Activated CD8-positive, alpha-beta T cell treated with anti-CD3 and anti-CD28 coated beads for 36 hours (primary cell): ENCODE data around the gene FES. TPM values are rescaled to one million over a fixed set of nuclear protein-coding genes. Genes with fewer than 3 reads are reported as not detected.

Experiments used
- ATAC-seq: fragments of 200-7000 bp; cut with Tn5 transposase; one replicate; pipeline ENCODE4 v1.10.0; 2021; ENCODE audit warnings: mild to moderate bottlenecking, moderate library complexity
- CTCF ChIA-PET: fragments of 350-600 bp; sonication (Branson Sonifier 250); formaldehyde crosslinking; loops from one replicate; lab custom pipeline; 2021; ENCODE audit warnings: antibody characterized with exemption; lab: Charles Lee
- POLR2A ChIA-PET: fragments of 350-600 bp; sonication (Branson Sonifier 250); formaldehyde crosslinking; loops from one replicate; lab custom pipeline; 2021; ENCODE audit warnings: antibody characterized with exemption; lab: Charles Lee
- DNase-seq: peaks from one replicate; pipeline ENCODE4 v3.0.0-alpha.2; 2020
- H3K27ac Mint-ChIP-seq: one replicate; pipeline ENCODE4 v1.8.0; 2021; ENCODE audit warnings: mild to moderate bottlenecking, mixed read lengths
- H3K27me3 Mint-ChIP-seq: one replicate; pipeline ENCODE4 v1.8.0; 2021; ENCODE audit warnings: mixed read lengths
- H3K36me3 Mint-ChIP-seq: one replicate; pipeline ENCODE4 v1.8.0; 2021; ENCODE audit warnings: low read depth, mixed read lengths
- H3K4me1 Mint-ChIP-seq: one replicate; pipeline ENCODE4 v1.8.0; 2021; ENCODE audit warnings: low read depth, mixed read lengths
- H3K4me3 Mint-ChIP-seq: one replicate; pipeline ENCODE4 v1.8.0; 2021; ENCODE audit warnings: mild to moderate bottlenecking, moderate library complexity, mixed read lengths
- H3K9me3 Mint-ChIP-seq: one replicate; pipeline ENCODE4 v1.8.0; 2021; ENCODE audit warnings: mixed read lengths
- intact Hi-C: fragments of 100-400 bp; cut with micrococcal nuclease; formaldehyde crosslinking; loops from one replicate; pipeline ENCODE4 v1.10.0; 2022
- total RNA-seq, 2 experiments: library from RNA; stranded (reverse); gene quantifications; one replicate each; pipeline ENCODE4 v1.2.3, GENCODE V29; 2021
- TF ChIP-seq, protein P1 (sequence below): fragments of 200-600 bp; IDR thresholded peaks from one replicate; pipeline ENCODE4 v1.8.0; 2022; ENCODE audit warnings: antibody characterized with exemption, mild to moderate bottlenecking

The FES gene
- total RNA-seq, 2 experiments from 2014 or later: 4.1 to 4.6 TPM

GRCh38 chr15:90909976-90910375, 25.7 kb downstream of the FES start:
- CTCF ChIA-PET: no interaction called here
- H3K4me3 Mint-ChIP-seq: no peak overlapping the region
- no peaks in the 10 kb centered on the region for H3K9me3 Mint-ChIP-seq
- H3K27ac Mint-ChIP-seq: no peak overlapping the region
- H3K4me1 Mint-ChIP-seq: peaks cover 5% of the 10 kb centered on the region
- no peak for ATAC-seq
- POLR2A ChIA-PET: no interaction called here
- intact Hi-C loops: no loop called here
- TF ChIP-seq, protein P1, sequence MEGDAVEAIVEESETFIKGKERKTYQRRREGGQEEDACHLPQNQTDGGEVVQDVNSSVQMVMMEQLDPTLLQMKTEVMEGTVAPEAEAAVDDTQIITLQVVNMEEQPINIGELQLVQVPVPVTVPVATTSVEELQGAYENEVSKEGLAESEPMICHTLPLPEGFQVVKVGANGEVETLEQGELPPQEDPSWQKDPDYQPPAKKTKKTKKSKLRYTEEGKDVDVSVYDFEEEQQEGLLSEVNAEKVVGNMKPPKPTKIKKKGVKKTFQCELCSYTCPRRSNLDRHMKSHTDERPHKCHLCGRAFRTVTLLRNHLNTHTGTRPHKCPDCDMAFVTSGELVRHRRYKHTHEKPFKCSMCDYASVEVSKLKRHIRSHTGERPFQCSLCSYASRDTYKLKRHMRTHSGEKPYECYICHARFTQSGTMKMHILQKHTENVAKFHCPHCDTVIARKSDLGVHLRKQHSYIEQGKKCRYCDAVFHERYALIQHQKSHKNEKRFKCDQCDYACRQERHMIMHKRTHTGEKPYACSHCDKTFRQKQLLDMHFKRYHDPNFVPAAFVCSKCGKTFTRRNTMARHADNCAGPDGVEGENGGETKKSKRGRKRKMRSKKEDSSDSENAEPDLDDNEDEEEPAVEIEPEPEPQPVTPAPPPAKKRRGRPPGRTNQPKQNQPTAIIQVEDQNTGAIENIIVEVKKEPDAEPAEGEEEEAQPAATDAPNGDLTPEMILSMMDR: no peak
- DNase-seq: no peak
- H3K27me3 Mint-ChIP-seq: no peaks in the 10 kb centered on the region
- H3K36me3 Mint-ChIP-seq: peaks cover 49% of the 10 kb centered on the region

- H3K4me3 Mint-ChIP-seq: no peak overlapping the region
- ChIA-PET POLR2A (no interaction called here), CTCF (no interaction called here)
- H3K27ac Mint-ChIP-seq: no peak overlapping the region
- no peak for DNase-seq
- no peaks in the 10 kb centered on the region for H3K9me3 Mint-ChIP-seq
- intact Hi-C loops: no loop called here
- TF ChIP-seq, protein P1: no peak
- peaks cover 47% of the 10 kb centered on the region for H3K36me3 Mint-ChIP-seq
- H3K4me1 Mint-ChIP-seq: peaks cover under 1% of the 10 kb centered on the region
- no peak for ATAC-seq
- H3K27me3 Mint-ChIP-seq: no peaks in the 10 kb centered on the region
These were observed 26.4 kb downstream of the FES start for GRCh38 chr15:90910441-90911301.

DNA sequence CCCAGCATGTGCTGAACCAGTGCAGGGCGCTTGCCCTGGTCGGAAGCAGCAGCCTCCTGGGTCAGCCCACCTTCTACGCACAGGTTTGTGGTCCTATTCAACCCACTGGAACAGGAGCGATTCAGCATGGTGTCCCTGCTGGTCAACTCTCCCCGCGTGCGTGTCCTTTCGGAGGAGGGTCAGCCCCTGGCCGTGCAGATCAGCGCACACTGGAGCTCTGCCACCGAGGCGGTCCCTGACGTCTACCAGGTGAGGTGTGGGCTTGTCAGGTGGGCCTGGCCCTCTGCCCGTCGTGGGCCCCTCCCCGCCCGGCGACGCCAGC, 27.0 kb downstream of the FES start:
- ChIA-PET CTCF (no interaction called here), POLR2A (no interaction called here)
- H3K4me1 Mint-ChIP-seq: no peaks in the 10 kb centered on the region
- peaks cover 42% of the 10 kb centered on the region for H3K36me3 Mint-ChIP-seq
- TF ChIP-seq, protein P1: no peak
- no peak overlapping the region for H3K4me3 Mint-ChIP-seq
- ATAC-seq (no peak), DNase-seq (no peak)
- intact Hi-C loops: no loop called here
- no peak overlapping the region for H3K27ac Mint-ChIP-seq
- H3K27me3 Mint-ChIP-seq: no peaks in the 10 kb centered on the region
- H3K9me3 Mint-ChIP-seq: no peaks in the 10 kb centered on the region

- ChIA-PET CTCF (interaction anchor here (2.2 kb wide), 1 partner anchor 9 kb away, joined by 8 read pairs; the partner anchor contains the start of gene MAN2A2), POLR2A (no interaction called here)
- ATAC-seq: no peak
- intact Hi-C loops: no loop called here
- H3K27me3 Mint-ChIP-seq: no peaks in the 10 kb centered on the region
- no peaks in the 10 kb centered on the region for H3K4me1 Mint-ChIP-seq
- peaks cover 38% of the 10 kb centered on the region for H3K36me3 Mint-ChIP-seq
- TF ChIP-seq, protein P1: no peak
- no peaks in the 10 kb centered on the region for H3K9me3 Mint-ChIP-seq
- H3K27ac Mint-ChIP-seq: no peak overlapping the region
- H3K4me3 Mint-ChIP-seq: no peak overlapping the region
- no peak for DNase-seq
These were observed 27.8 kb downstream of the FES start for GRCh38 chr15:90911906-90912769.

- Mint-ChIP-seq H3K36me3 (peaks cover 35% of the 10 kb centered on the region), H3K4me3 (no peak overlapping the region)
- no peak for ATAC-seq
These were observed 28.4 kb downstream of the FES start for GRCh38 chr15:90912770-90913075.

More at GRCh38 chr15:90912770-90913075, 28.4 kb downstream of the FES start:
- DNase-seq: no peak
- TF ChIP-seq, protein P1: no peak
- no peak overlapping the region for H3K27ac Mint-ChIP-seq
- no peaks in the 10 kb centered on the region for H3K9me3 Mint-ChIP-seq
- POLR2A ChIA-PET: interaction anchor here (1.3 kb wide), 1 partner anchor 10 kb away, joined by 4 read pairs; no protein-coding TSS in a partner anchor
- intact Hi-C loops: no loop called here
- H3K4me1 Mint-ChIP-seq: no peaks in the 10 kb centered on the region
- CTCF ChIA-PET: interaction anchor here (2.2 kb wide), 1 partner anchor 10 kb away, joined by 8 read pairs; the partner anchor contains the start of gene MAN2A2
- no peaks in the 10 kb centered on the region for H3K27me3 Mint-ChIP-seq
